Lower lobe of right lung (tissue), 2 donors: ENCODE data around the gene ROBO2. TPM values are rescaled to one million over a fixed set of nuclear protein-coding genes. Genes with fewer than 3 reads are reported as not detected.

Source experiments
- ATAC-seq, 2 donors: fragments of 200-7000 bp; cut with Tn5 transposase; one replicate each; pipeline ENCODE4 v1.9.1; 2020 to 2022; ENCODE audit warnings: mild to moderate bottlenecking in 2 of 2, moderate library complexity in 2 of 2
- DNase-seq: peaks from one replicate; pipeline ENCODE4 v3.0.0-alpha.2; 2020
- H3K27ac ChIP-seq: fragments of 200-600 bp; one replicate; pipeline ENCODE4 v1.8.0; 2022
- H3K27me3 ChIP-seq: fragments of 200-600 bp; one replicate; pipeline ENCODE4 v1.8.0; 2022; ENCODE audit warnings: low read depth
- H3K36me3 ChIP-seq: fragments of 200-600 bp; one replicate; pipeline ENCODE4 v1.8.0; 2022; ENCODE audit warnings: mild to moderate bottlenecking
- H3K4me1 ChIP-seq: fragments of 200-600 bp; one replicate; pipeline ENCODE4 v1.8.0; 2022
- H3K4me3 ChIP-seq: fragments of 200-600 bp; one replicate; pipeline ENCODE4 v1.8.0; 2022; ENCODE audit warnings: mild to moderate bottlenecking
- H3K9me3 ChIP-seq: fragments of 200-600 bp; one replicate; pipeline ENCODE4 v1.8.0; 2022
- intact Hi-C: fragments of 100-400 bp; cut with DNase I; formaldehyde crosslinking; loops from one replicate; pipeline ENCODE4 v1.11.0; 2022
- total RNA-seq: library from RNA; stranded (reverse); fragmentation: NEBNext Ultra II Directional; extraction: Animal tissue kit (Norgen Biotek cat#: 25700); gene quantifications from one replicate; pipeline ENCODE4 v1.2.1, GENCODE V29; 2021
- TF ChIP-seq, protein P1 (sequence below): fragments of 200-600 bp; IDR thresholded peaks from one replicate; pipeline ENCODE4 v1.8.0; 2022; ENCODE audit warnings: antibody characterized with exemption, mild to moderate bottlenecking
- donor health status: DM: no; HTN: yes; CAD: no; lungs with severe emphysema.

ROBO2 gene
- total RNA-seq, 1 donor from 2014 or later, result 11.8 TPM

DNA sequence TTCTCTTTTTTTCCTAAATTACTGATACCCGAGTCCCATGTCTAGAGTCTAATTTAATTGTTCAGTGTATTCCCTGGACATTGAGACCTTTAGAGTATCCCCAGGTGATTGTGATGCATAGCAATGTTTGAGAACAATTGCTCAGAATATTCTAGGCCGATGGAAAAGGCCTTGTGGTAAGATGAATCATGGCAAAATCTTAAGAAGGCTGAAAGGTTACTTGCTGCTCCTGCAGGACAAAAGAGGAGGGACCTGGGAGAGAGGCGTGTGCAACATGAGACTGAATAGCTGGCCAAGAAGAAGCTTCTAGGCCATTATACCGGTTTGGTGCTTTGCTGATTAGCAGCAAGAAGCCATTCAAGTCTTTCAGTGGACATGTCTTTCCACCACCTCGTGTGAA lies 256.6 kb downstream of the ROBO2 start:
- TF ChIP-seq, protein P1, sequence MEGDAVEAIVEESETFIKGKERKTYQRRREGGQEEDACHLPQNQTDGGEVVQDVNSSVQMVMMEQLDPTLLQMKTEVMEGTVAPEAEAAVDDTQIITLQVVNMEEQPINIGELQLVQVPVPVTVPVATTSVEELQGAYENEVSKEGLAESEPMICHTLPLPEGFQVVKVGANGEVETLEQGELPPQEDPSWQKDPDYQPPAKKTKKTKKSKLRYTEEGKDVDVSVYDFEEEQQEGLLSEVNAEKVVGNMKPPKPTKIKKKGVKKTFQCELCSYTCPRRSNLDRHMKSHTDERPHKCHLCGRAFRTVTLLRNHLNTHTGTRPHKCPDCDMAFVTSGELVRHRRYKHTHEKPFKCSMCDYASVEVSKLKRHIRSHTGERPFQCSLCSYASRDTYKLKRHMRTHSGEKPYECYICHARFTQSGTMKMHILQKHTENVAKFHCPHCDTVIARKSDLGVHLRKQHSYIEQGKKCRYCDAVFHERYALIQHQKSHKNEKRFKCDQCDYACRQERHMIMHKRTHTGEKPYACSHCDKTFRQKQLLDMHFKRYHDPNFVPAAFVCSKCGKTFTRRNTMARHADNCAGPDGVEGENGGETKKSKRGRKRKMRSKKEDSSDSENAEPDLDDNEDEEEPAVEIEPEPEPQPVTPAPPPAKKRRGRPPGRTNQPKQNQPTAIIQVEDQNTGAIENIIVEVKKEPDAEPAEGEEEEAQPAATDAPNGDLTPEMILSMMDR, result no peak
- intact Hi-C loops, result no loop called here
- ATAC-seq (no peak), DNase-seq (no peak)
- no peak overlapping the region for H3K27ac ChIP-seq
- H3K36me3 ChIP-seq, result no peaks in the 10 kb centered on the region
- H3K4me1 ChIP-seq, result no peaks in the 10 kb centered on the region
- no peak overlapping the region for H3K4me3 ChIP-seq
- no peaks in the 10 kb centered on the region for H3K9me3 ChIP-seq
- H3K27me3 ChIP-seq, result no peaks in the 10 kb centered on the region

DNA sequence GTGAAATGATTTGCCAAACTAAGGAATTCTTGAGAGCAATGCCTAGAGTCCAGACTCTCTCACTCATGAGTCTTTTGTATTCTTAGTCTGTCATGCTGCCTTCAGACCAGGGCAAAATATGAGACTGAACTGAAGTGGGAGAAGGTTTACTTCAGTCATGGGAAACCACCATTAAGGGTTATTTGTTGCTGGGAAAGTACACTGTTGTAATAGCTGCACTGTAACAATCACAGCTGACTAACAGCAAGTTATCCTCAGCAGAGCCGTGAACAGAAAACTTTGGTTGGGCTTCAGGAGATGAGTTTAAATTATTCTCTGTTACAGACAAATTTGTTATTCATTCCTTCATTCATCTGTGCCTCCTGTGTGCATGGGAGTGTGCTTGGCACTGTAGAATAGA lies 258.5 kb downstream of the ROBO2 start:
- DNase-seq, result no peak
- no peak overlapping the region for H3K4me3 ChIP-seq
- peak in 1 of 2 donors; percentile 40 for ATAC-seq
- TF ChIP-seq, protein P1, result no peak
- H3K4me1 ChIP-seq, result no peaks in the 10 kb centered on the region
- no peaks in the 10 kb centered on the region for H3K9me3 ChIP-seq
- no peak overlapping the region for H3K27ac ChIP-seq
- no peaks in the 10 kb centered on the region for H3K36me3 ChIP-seq
- no peaks in the 10 kb centered on the region for H3K27me3 ChIP-seq
- intact Hi-C loops, result no loop called here

DNA sequence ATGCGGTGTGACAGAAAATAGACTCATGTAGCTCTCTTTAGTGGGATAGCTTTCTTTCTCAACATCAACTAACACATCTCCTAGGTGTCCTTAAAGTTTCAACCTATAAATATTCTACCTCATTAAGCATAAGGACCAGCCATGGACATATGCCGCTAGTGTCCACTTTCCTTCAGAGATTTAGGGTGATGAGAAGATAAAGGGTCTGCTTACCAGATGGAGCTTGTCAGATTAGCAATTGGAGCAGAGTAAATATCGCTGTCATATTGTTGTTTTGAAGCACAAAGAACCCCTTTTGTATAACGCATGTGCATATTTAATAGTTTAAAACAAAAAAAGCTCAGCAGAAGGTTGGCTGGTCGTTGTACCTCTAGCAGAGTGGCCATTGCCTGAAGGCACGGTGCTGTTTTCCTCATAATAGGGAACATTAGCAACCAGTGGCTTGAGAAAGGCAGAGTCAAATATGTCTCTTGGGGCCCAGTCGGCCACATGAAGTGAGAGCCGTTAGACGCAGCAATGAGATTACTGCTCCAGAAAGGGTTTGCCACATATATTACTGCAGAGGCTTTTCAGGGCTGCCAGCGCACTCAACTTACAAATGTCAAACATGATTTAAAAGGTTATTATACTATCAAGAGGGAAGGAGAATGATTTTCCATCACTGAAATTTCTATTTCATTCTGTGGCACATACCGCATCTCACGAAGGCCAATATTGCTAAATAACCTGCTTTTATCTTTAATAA lies 264.2 kb downstream of the ROBO2 start:
- Histone ChIP-seq H3K4me3 (no peak overlapping the region), H3K9me3 (no peaks in the 10 kb centered on the region), H3K36me3 (no peaks in the 10 kb centered on the region), H3K27ac (no peak overlapping the region), H3K4me1 (no peaks in the 10 kb centered on the region), H3K27me3 (no peaks in the 10 kb centered on the region)
- no peak for DNase-seq
- intact Hi-C loops, result no loop called here
- no peak for ATAC-seq
- TF ChIP-seq, protein P1, result no peak

DNA sequence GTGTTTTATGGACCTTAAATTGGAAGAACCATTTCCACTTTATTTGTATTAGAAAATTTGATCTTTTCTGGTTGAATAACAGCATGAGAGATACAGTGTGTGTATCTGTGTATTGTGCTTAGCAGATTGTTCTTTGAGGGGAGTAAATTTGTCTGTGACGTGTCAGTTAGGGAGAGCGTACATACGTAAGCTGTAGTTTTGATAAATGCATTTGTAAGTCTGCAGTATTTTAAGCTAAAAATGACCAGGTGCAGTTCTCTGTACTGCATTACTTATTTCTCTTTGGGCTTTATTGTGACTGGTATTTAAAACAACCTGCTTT lies 264.8 kb downstream of the ROBO2 start:
- H3K27me3 ChIP-seq, result no peaks in the 10 kb centered on the region
- ATAC-seq, result no peak
- intact Hi-C loops, result no loop called here
- no peak for DNase-seq
- no peak overlapping the region for H3K4me3 ChIP-seq
- TF ChIP-seq, protein P1, result no peak
- no peaks in the 10 kb centered on the region for H3K36me3 ChIP-seq
- no peak overlapping the region for H3K27ac ChIP-seq
- no peaks in the 10 kb centered on the region for H3K9me3 ChIP-seq
- no peaks in the 10 kb centered on the region for H3K4me1 ChIP-seq

DNA sequence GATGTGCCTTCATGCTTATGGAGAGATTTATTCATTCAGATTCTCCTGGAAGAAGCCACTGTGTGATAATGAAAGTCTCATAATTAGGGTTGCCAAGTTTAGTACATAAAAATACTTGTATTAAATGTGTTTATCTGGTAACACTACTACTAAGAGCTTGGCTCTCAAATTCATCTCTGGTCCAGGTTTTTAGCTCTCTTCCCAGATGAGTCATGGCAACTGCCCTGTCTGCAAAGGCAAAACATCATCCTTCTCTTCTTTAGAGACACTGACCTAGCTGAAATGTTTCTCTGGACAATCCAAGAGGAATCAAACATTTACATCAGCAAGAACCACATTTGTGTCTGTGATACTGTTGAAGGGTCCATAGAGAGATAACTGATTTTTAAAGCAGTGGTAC lies 269.6 kb downstream of the ROBO2 start:
- DNase-seq (no peak), ATAC-seq (no peak)
- H3K9me3 ChIP-seq, result no peaks in the 10 kb centered on the region
- intact Hi-C loops, result no loop called here
- TF ChIP-seq, protein P1, result no peak
- H3K36me3 ChIP-seq, result no peaks in the 10 kb centered on the region
- no peaks in the 10 kb centered on the region for H3K4me1 ChIP-seq
- no peak overlapping the region for H3K27ac ChIP-seq
- H3K27me3 ChIP-seq, result no peaks in the 10 kb centered on the region
- H3K4me3 ChIP-seq, result no peak overlapping the region
